Measurements from ENCODE around the gene DNAAF2.
"Not testable (repeated sequence)": the region's sequence is repeated elsewhere in the genome, so short reads cannot be mapped to it uniquely, and the experiment has no call there.

DNAAF2 gene

DNA sequence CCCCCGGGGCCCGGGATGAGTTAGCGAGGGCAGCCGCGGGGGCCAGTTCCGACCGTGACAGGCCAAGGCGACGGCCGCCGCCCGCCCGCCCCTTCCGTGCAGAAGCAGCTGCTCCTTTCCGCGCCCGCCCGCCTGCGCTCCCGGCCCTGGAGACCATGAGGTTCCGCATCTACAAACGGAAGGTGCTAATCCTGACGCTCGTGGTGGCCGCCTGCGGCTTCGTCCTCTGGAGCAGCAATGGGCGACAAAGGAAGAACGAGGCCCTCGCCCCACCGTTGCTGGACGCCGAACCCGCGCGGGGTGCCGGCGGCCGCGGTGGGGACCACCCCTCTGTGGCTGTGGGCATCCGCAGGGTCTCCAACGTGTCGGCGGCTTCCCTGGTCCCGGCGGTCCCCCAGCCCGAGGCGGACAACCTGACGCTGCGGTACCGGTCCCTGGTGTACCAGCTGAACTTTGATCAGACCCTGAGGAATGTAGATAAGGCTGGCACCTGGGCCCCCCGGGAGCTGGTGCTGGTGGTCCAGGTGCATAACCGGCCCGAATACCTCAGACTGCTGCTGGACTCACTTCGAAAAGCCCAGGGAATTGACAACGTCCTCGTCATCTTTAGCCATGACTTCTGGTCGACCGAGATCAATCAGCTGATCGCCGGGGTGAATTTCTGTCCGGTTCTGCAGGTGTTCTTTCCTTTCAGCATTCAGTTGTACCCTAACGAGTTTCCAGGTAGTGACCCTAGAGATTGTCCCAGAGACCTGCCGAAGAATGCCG is 13.7 kb downstream of the DNAAF2 start:
- DNase-seq: no peak

GRCh38 chr14:49620182-49621113 is 14.6 kb downstream of the DNAAF2 start, which contains the start of the genes MGAT2 and RPL36AL:
Gene MGAT2 (plus strand): TSS chr14:49620799. CDS start chr14:49621269, 470 bp downstream.
Gene RPL36AL (minus strand): TSS chr14:49620626. CDS start chr14:49619104, 1,522 bp downstream.
- peak; percentile 96 for DNase-seq

GRCh38 chr14:49619730-49620129 is 15.3 kb downstream of the DNAAF2 start:
- DNase-seq: no peak

GRCh38 chr14:49619273-49619672 is 15.8 kb downstream of the DNAAF2 start:
- not testable (repeated sequence) for DNase-seq

DNA sequence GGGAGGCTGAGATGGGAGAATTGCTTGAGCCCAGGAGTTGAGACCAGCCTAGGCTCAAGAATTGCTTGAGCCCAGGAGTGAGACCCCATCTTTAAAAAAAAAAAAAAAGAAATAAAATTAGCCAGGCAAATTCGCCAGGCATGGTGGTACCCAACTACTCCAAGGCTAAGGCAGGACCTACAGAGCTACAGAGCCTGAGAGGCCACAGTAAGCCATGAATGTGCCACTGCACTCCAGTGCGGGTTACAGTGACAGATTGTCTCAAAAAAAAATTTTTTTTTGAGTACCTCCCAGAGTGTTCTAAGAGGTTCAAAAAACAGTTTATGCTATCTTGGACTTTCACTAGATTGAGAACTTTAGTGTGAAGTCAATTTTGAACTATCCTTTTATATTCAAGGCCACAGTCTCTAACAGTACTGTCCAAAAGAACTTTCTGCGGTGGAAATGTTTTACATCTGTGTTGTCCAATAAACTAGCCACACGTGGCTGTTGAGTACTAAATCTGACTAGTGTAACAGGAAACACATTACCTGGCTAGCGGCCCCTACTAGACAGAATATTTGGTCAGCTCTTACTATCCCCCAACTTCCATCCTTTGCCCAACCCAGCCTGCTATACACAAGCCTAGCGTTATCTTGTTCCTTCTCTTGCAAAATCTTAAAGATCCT is 17.1 kb downstream of the DNAAF2 start:
- no peak for DNase-seq

- DNase-seq: no peak
These were observed 19.3 kb downstream of the DNAAF2 start for GRCh38 chr14:49615776-49616175.

DNA sequence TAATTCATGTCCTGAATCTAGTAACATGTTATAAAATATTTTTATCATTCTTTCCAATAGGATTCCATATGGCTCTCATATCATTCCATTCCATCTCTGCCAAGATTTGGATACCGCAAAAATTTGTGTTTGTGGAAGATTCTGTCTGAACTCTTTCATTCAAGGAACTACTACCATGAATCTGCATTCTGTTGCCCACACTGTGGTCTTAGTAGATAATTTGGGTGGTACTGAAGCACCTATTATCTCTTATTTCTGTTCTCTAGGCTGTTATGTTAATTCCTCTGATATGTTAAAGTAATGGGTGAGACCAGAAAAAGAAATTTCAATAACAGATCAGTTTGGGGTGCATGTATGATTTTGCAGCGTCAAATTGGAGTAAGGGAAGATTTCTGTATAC is 20.8 kb downstream of the DNAAF2 start:
- no peak for DNase-seq

DNA sequence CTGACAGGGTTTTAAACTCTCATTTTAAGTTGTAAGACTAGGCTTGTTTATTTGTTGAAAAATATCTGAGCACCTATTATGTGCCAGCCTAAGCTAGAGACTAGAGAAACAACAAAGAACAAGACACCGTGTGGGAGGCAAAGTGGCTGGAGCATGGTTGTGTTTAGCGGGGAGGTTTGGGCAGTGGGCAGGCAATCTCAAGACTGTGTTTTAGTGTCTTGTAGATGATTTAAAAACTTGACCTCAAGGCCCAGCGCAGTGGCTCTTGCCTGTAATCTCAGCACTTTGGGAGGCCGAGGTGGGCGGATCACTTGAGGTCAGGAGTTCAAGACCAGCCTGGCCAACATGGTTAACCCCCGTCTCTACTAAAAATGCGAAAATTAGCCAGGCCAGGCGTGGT is 22.4 kb downstream of the DNAAF2 start:
- DNase-seq: no peak

- no peak for DNase-seq
These were observed 22.8 kb downstream of the DNAAF2 start for GRCh38 chr14:49612251-49612650.

GRCh38 chr14:49607583-49607982 is 27.5 kb downstream of the DNAAF2 start:
- DNase-seq: no peak

DNA sequence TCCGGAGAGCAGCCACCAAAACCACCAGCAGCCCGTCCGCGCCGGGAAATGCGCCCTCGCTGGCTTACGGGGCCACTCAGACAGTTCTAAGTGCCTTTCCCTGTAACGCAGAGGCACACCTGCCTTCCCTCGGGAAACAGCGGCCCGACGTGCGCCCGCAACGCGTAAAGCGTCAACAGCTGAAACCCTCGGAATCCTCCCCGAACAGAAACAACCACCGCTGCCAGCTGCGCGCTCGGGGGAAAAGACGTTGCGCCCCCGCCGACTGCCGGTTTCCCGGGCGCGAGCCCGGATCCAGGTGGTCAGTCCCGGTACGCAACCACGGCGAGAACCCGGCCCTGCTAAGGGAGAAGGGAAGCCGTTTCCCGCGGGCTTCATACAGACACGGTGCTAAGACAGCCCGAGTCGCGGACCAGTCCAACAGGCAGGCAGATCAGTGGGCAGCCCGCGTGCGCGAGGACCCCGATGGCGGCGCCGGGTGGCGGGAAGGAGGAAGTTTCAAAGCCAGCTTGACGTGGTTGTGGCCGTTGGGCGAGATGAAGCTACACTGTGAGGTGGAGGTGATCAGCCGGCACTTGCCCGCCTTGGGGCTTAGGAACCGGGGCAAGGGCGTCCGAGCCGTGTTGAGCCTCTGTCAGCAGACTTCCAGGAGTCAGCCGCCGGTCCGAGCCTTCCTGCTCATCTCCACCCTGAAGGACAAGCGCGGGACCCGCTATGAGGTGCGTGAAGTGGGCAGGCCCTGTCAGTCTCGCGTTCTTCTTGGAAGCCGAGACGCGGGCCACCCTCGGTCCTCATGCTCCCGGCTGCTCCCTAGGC is 36.4 kb downstream of the DNAAF2 start, which contains the start of gene LRR1:
LRR1 (plus strand) TSS at position 456 of the 816 bp plus-strand sequence; CDS start at position 537, 81 bp downstream.
- DNase-seq: peak; percentile 80

- peak; percentile 61 for DNase-seq
These were observed 36.9 kb downstream of the DNAAF2 start for GRCh38 chr14:49598189-49598484.

- no peak for DNase-seq
These were observed 40.5 kb downstream of the DNAAF2 start for GRCh38 chr14:49594347-49595091.

DNA sequence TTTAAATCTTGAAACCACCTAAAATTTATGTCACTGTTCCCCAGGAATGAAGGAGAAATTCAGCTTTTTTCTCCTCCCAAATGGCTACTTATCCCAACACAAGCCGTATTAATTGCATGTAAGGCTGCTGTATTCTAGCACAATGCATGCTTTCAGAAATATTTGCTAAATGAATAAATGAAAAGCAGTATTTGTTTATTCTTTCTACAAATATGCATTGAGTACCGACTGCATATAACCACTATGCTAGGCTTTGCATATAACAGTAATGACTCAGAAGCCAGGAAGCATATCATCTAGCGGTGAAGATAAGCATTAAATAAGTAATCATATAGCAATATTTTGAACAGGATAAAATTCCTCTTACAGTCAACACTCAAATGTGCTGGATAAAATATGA is 42.0 kb downstream of the DNAAF2 start:
- DNase-seq: peak; percentile 77

- DNase-seq: no peak
These were observed 45.7 kb downstream of the DNAAF2 start for GRCh38 chr14:49589387-49589786.

DNA sequence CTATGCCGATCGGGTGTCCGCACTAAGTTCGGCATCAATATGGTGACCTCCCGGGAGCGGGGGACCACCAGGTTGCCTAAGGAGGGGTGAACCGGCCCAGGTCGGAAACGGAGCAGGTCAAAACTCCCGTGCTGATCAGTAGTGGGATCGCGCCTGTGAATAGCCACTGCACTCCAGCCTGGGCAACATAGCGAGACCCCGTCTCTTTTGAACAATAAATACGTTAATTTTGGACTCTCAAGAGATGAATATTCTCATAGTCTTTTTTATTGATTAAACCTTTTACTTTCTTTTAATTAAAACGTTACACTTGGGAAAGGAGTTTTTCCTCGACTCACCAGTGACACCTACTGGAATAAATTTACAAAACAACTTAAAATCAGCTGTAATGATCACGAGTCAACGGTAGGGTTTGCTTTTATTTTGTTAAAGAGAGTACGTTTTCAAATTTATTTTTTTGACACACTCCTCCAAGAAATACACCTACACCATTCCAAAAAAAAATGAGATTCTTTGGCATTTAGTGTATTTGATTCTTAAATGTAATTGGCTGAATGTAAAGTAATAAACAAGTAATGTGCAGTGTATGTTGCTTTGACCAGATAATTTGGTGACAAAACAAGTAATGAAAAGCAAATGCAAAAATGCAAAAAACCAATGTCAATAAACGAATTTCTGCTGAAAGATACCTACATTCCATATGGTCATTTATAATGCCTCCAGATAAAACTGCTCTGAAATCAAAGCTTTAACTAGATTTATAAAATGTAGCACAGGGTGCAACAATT is 48.2 kb downstream of the DNAAF2 start:
- peak; percentile 55 for DNase-seq

DNA sequence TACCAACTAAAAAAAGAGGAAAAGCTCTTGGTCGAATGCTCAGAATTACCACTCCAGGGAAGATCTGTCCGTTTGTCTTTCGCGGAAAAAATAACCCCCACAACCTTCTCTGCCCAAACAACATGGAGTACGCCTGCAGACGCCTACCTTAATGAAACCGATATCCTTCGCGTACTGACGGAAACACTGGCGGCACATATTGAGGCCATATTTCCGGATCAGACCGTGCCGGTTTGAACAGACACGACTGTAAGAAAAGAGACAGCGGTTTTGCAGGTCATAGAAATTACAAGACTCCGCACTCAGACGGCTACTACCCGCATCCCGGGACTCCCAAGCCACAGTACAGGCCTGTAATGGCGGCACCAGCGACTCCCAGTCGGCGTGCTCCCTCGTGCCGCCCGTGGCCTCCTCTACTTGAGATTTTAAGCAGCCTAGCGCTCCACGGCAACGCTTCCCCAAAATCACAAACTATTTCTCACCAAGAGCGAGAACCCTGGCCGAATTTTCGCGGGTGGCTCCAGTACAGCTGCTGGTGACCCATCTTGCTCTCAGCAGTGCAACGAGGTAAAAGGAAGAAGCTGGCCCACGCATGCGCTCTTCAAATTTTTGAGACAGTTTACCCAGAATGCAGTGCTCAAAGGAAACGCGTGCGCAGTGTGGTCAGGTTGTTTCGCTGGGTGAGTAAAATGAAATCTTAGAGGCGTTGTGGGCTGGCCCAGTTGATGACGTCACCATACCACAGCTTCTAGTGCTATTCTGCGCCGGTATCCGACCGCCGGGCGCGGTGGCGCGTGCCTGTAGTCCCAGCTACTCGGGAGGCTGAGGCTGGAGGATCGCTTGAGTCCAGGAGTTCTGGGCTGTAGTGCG is 49.0 kb downstream of the DNAAF2 start, which contains the start of gene RPS29:
RPS29 (minus strand) TSS at position 578 of the 870 bp plus-strand sequence; CDS start at position 544, 34 bp downstream.
- peak; percentile 98 for DNase-seq

GRCh38 chr14:49584981-49585640 is 49.9 kb downstream of the DNAAF2 start:
- not testable (repeated sequence) for DNase-seq

DNA sequence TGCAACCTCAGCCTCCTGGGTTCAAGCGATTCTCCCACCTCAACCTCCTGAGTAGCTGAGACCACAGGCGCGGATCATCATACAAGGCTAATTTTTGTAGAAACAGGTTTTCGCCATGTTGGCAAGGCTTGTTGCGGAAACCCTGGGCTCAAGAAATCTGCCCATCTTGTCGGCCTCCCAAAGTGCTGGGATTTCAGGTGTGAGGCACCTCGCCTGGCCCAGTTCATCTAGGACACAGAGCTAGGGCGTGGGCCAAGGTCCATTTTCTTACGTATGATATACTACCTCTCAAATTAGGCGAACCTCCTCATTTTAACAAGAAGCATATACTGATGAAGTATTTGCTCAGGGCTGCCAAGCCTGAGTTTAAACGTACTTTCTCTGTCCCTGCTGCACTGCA is 51.0 kb downstream of the DNAAF2 start:
- DNase-seq: no peak

All from NCI-H526 treated with DMSO at 0.1 percent for 48 hours (cell line).